Measurements from ENCODE around the gene OARD1.

DNA sequence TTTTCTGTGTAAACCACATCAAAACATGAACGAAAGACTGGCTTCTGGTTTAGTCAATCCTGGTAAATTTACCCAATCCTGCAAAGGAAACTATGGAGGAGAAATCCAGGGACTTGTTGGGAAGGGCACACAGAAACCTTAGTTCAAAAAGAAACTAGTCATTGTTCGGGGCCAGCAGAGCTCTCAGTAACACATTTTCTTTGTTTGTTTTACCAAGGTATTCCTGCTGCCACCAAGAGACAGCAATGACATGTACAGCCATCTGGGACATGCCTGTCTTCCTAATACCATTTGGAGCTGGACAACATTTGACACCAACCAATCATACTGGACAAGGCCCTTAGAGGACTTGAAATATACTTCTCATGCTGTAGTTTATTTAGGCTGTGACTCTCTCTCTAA, 8.3 kb downstream of the OARD1 start:
- TF ChIP-seq, protein P1, sequence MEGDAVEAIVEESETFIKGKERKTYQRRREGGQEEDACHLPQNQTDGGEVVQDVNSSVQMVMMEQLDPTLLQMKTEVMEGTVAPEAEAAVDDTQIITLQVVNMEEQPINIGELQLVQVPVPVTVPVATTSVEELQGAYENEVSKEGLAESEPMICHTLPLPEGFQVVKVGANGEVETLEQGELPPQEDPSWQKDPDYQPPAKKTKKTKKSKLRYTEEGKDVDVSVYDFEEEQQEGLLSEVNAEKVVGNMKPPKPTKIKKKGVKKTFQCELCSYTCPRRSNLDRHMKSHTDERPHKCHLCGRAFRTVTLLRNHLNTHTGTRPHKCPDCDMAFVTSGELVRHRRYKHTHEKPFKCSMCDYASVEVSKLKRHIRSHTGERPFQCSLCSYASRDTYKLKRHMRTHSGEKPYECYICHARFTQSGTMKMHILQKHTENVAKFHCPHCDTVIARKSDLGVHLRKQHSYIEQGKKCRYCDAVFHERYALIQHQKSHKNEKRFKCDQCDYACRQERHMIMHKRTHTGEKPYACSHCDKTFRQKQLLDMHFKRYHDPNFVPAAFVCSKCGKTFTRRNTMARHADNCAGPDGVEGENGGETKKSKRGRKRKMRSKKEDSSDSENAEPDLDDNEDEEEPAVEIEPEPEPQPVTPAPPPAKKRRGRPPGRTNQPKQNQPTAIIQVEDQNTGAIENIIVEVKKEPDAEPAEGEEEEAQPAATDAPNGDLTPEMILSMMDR (conservative IDR thresholded peaks at IDR 0.05; ENCODE audit: low read depth, low read length), result no peak
- TF ChIP-seq EZH2 (IDR thresholded peaks at IDR 0.05; ENCODE audit: low read length, unreplicated experiment) (no peak), EZH2phosphoT487 (IDR thresholded peaks at IDR 0.05; ENCODE audit: borderline replicate concordance, low read length) (no peak)
